PC-3 (cell line): ENCODE data around the gene DGKG. TPM values are rescaled to one million over a fixed set of nuclear protein-coding genes. Genes with fewer than 3 reads are reported as not detected.

Experiments
- ATAC-seq: fragments of 200-7000 bp; cut with Tn5 transposase; 2 replicates; pipeline ENCODE4 v1.9.1; 2020; ENCODE audit warnings: mild to moderate bottlenecking, moderate library complexity
- BruUV-seq: library from RNA; stranded (reverse); fragments of 400-500 nt; replicated peaks from 2 replicates; lab custom pipeline; 2021; lab: Mats Ljungman, UMichigan
- CTCF ChIA-PET: fragments of 300-600 bp; sonication (Branson Sonifier 250); formaldehyde crosslinking; loops from one replicate; lab custom pipeline; 2022; ENCODE audit warnings: antibody characterized with exemption; lab: Charles Lee
- POLR2A ChIA-PET: fragments of 300-600 bp; sonication (Branson Sonifier 250); formaldehyde crosslinking; loops from one replicate; lab custom pipeline; 2022; ENCODE audit warnings: antibody characterized with exemption; ENCODE audit not compliant: unreplicated experiment; lab: Charles Lee
- DNase-seq: peaks from one replicate; pipeline ENCODE4 v3.0.0-alpha.2; 2015
- H2AFZ ChIP-seq: fragments of 300-600 bp; sonication (generic); 2 replicates; pipeline ENCODE4 v1.6.0; 2016; ENCODE audit warnings: antibody characterized with exemption, low read length
- H3F3A ChIP-seq: fragments of 300-600 bp; sonication (generic); one replicate; pipeline ENCODE4 v1.6.0; 2017; ENCODE audit warnings: antibody characterized with exemption, low read length, control low read depth, mild to moderate bottlenecking; ENCODE audit not compliant: unreplicated experiment
- H3K27ac ChIP-seq: fragments of 300-600 bp; sonication (generic); 2 replicates; pipeline ENCODE4 v1.5.1; 2016; ENCODE audit warnings: mild to moderate bottlenecking, low read length
- H3K27me3 ChIP-seq: fragments of 300-600 bp; sonication (generic); 2 replicates; pipeline ENCODE4 v1.6.1; 2016; ENCODE audit warnings: low read length, mixed read lengths
- H3K36me3 ChIP-seq: fragments of 300-600 bp; sonication (generic); 2 replicates; pipeline ENCODE4 v1.6.1; 2016; ENCODE audit warnings: low read depth, mixed run types, low read length, mixed read lengths
- H3K4me1 ChIP-seq: fragments of 300-600 bp; sonication (generic); 2 replicates; pipeline ENCODE4 v1.5.1; 2016; ENCODE audit warnings: low read length; ENCODE audit not compliant: insufficient read depth
- H3K4me2 ChIP-seq: fragments of 300-600 bp; sonication (generic); 2 replicates; pipeline ENCODE4 v1.6.0; 2016; ENCODE audit warnings: low read length
- H3K4me3 ChIP-seq: fragments of 300-600 bp; sonication (generic); 2 replicates; pipeline ENCODE4 v1.5.1; 2016; ENCODE audit warnings: mild to moderate bottlenecking, low read length, mixed read lengths
- H3K79me2 ChIP-seq: fragments of 300-600 bp; sonication (generic); 2 replicates; pipeline ENCODE4 v1.6.1; 2017; ENCODE audit warnings: low read length, mixed read lengths
- H3K9ac ChIP-seq: fragments of 300-600 bp; sonication (generic); 2 replicates; pipeline ENCODE4 v1.6.0; 2016; ENCODE audit warnings: mild to moderate bottlenecking, low read length
- H3K9me2 ChIP-seq: fragments of 300-600 bp; sonication (generic); replicated peaks from 2 replicates; pipeline ENCODE4 v1.6.1; 2016; ENCODE audit warnings: mixed run types, low read length, mixed read lengths
- H3K9me3 ChIP-seq: fragments of 300-600 bp; sonication (generic); 2 replicates; pipeline ENCODE4 v1.6.1; 2016; ENCODE audit warnings: low read length, mixed read lengths
- H4K20me1 ChIP-seq: fragments of 300-600 bp; sonication (generic); 2 replicates; pipeline ENCODE4 v1.6.1; 2016; ENCODE audit warnings: low read length, mixed read lengths
- CTCF ChIP-seq: fragments of 300-600 bp; sonication (generic); conservative IDR thresholded peaks from 2 replicates; pipeline ENCODE4 v1.5.1; 2017; ENCODE audit warnings: antibody characterized with exemption, low read depth, mild to moderate bottlenecking, low read length
- EZH2 ChIP-seq: fragments of 300-600 bp; sonication (generic); IDR thresholded peaks from one replicate; pipeline ENCODE4 v1.6.1; 2017; ENCODE audit warnings: antibody characterized with exemption, mild to moderate bottlenecking, low read length; ENCODE audit not compliant: unreplicated experiment
- EZH2phosphoT487 ChIP-seq: fragments of 300-600 bp; sonication (generic); IDR thresholded peaks from 2 replicates; pipeline ENCODE4 v1.6.1; 2018; ENCODE audit warnings: mild to moderate bottlenecking, antibody characterized with exemption, low read length, borderline replicate concordance
- intact Hi-C: fragments of 100-400 bp; cut with micrococcal nuclease; formaldehyde crosslinking; loops from 2 replicates; pipeline ENCODE4 v1.9.0; 2023
- total RNA-seq: library from RNA; depleted of rRNA; stranded (reverse); fragments of >200 nt; gene quantifications from 2 replicates; pipeline ENCODE4 v1.2.3, GENCODE V29; 2014

The DGKG gene
- total RNA-seq, 1 experiment from 2014 or later, result 2.7 TPM

GRCh38 chr3:186142393-186142932 lies 219.6 kb downstream of the DGKG start:
- no peak overlapping the region for H3K27ac ChIP-seq
- H3K9ac ChIP-seq, result no peak overlapping the region
- CTCF ChIA-PET, result no interaction called here
- intact Hi-C loops, result no loop called here
- no peaks in the 10 kb centered on the region for H3F3A ChIP-seq
- no peak for ATAC-seq
- H3K4me1 ChIP-seq, result no peaks in the 10 kb centered on the region
- H2AFZ ChIP-seq, result no peak overlapping the region
- no peaks in the 10 kb centered on the region for H3K9me3 ChIP-seq
- TF ChIP-seq EZH2 (no peak), EZH2phosphoT487 (no peak), CTCF (no peak)
- no TSS peak for BruUV-seq
- no peak overlapping the region for H3K4me3 ChIP-seq
- H3K4me2 ChIP-seq, result no peak overlapping the region
- no peaks in the 10 kb centered on the region for H3K9me2 ChIP-seq
- no peak for DNase-seq
- POLR2A ChIA-PET, result no interaction called here
- H3K79me2 ChIP-seq, result no peaks in the 10 kb centered on the region
- no peaks in the 10 kb centered on the region for H4K20me1 ChIP-seq
- peaks cover 46% of the 10 kb centered on the region for H3K27me3 ChIP-seq
- no peaks in the 10 kb centered on the region for H3K36me3 ChIP-seq

- POLR2A ChIA-PET, result no interaction called here
Measured at GRCh38 chr3:186141790-186142189, 220.2 kb downstream of the DGKG start.

GRCh38 chr3:186138272-186138981 lies 223.6 kb downstream of the DGKG start:
- H4K20me1 ChIP-seq, result no peaks in the 10 kb centered on the region
- no peak for ATAC-seq
- H3K9ac ChIP-seq, result no peak overlapping the region
- ChIA-PET POLR2A (no interaction called here), CTCF (no interaction called here)
- no peak for DNase-seq
- no peaks in the 10 kb centered on the region for H3K4me1 ChIP-seq
- H3K27ac ChIP-seq, result no peak overlapping the region
- no peak overlapping the region for H3K4me2 ChIP-seq
- intact Hi-C loops, result no loop called here
- TF ChIP-seq EZH2, result no peak
- no peak for TF ChIP-seq EZH2phosphoT487
- no peak for TF ChIP-seq CTCF
- H3K36me3 ChIP-seq, result no peaks in the 10 kb centered on the region
- no peaks in the 10 kb centered on the region for H3K9me2 ChIP-seq
- no peaks in the 10 kb centered on the region for H3F3A ChIP-seq
- H3K27me3 ChIP-seq, result peaks cover 39% of the 10 kb centered on the region
- no TSS peak for BruUV-seq
- H3K4me3 ChIP-seq, result no peak overlapping the region
- no peaks in the 10 kb centered on the region for H3K79me2 ChIP-seq
- no peaks in the 10 kb centered on the region for H3K9me3 ChIP-seq
- H2AFZ ChIP-seq, result no peak overlapping the region

More at GRCh38 chr3:186141790-186142189, 220.2 kb downstream of the DGKG start:
- no peaks in the 10 kb centered on the region for H3K36me3 ChIP-seq
- H3K9me3 ChIP-seq, result no peaks in the 10 kb centered on the region
- intact Hi-C loops, result no loop called here
- no TSS peak for BruUV-seq
- no peak for ATAC-seq
- H3K79me2 ChIP-seq, result no peaks in the 10 kb centered on the region
- H3F3A ChIP-seq, result no peaks in the 10 kb centered on the region
- TF ChIP-seq EZH2phosphoT487, result no peak
- CTCF ChIA-PET, result no interaction called here
- DNase-seq, result no peak
- H2AFZ ChIP-seq, result no peak overlapping the region
- H3K9me2 ChIP-seq, result no peaks in the 10 kb centered on the region
- no peak overlapping the region for H3K27ac ChIP-seq
- no peak overlapping the region for H3K9ac ChIP-seq
- H3K4me3 ChIP-seq, result no peak overlapping the region
- no peaks in the 10 kb centered on the region for H4K20me1 ChIP-seq
- H3K27me3 ChIP-seq, result peaks cover 45% of the 10 kb centered on the region
- no peak overlapping the region for H3K4me2 ChIP-seq
- H3K4me1 ChIP-seq, result no peaks in the 10 kb centered on the region
